HG03064 (cell line): ENCODE measurements around the gene HMGCR.
"Not testable (repeated sequence)": the region's sequence is repeated elsewhere in the genome, so short reads cannot be mapped to it uniquely, and the experiment has no call there.

ENCODE experiments used
- ATAC-seq: cut with Tn5 transposase; IDR thresholded peaks from one replicate; pipeline ENCODE4 v1.9.1; 2021; ENCODE audit warnings: low read depth; ENCODE audit not compliant: unreplicated experiment

Gene HMGCR

GRCh38 chr5:75336615-75337336, at the start of gene HMGCR:
Gene HMGCR, plus strand, starts transcription at chr5:75337220. Its CDS starts 5,386 bp downstream, at chr5:75342606.
- ATAC-seq = peak; percentile 98

- ATAC-seq = not testable (repeated sequence)
These were observed 45.2 kb upstream of the HMGCR start for GRCh38 chr5:75291844-75292243.

- no peak for ATAC-seq
These were observed 36.9 kb upstream of the HMGCR start for GRCh38 chr5:75300084-75300483.

- ATAC-seq = no peak
These were observed 33.6 kb upstream of the HMGCR start for GRCh38 chr5:75303419-75303818.

GRCh38 chr5:75304486-75304885, 32.5 kb upstream of the HMGCR start:
- ATAC-seq = not testable (repeated sequence)

GRCh38 chr5:75306746-75307145, 30.3 kb upstream of the HMGCR start:
- no peak for ATAC-seq

GRCh38 chr5:75310212-75310611, 26.8 kb upstream of the HMGCR start:
- no peak for ATAC-seq

GRCh38 chr5:75319148-75319547, 17.9 kb upstream of the HMGCR start:
- ATAC-seq = not testable (repeated sequence)

GRCh38 chr5:75319638-75320037, 17.4 kb upstream of the HMGCR start:
- no peak for ATAC-seq

- ATAC-seq = no peak
These were observed 16.6 kb upstream of the HMGCR start for GRCh38 chr5:75320371-75320770.

GRCh38 chr5:75322066-75322465, 15.0 kb upstream of the HMGCR start:
- ATAC-seq = no peak

GRCh38 chr5:75324791-75325190, 12.2 kb upstream of the HMGCR start:
- ATAC-seq = no peak

- ATAC-seq = no peak
These were observed 11.8 kb upstream of the HMGCR start for GRCh38 chr5:75325242-75325641.

- no peak for ATAC-seq
These were observed 6.6 kb upstream of the HMGCR start for GRCh38 chr5:75330404-75330803.

- ATAC-seq = no peak
These were observed 5.6 kb upstream of the HMGCR start for GRCh38 chr5:75331095-75332090.

GRCh38 chr5:75333759-75334158, 3.3 kb upstream of the HMGCR start:
- not testable (repeated sequence) for ATAC-seq

- ATAC-seq = not testable (repeated sequence)
These were observed 2.6 kb upstream of the HMGCR start for GRCh38 chr5:75334413-75334812.

- no peak for ATAC-seq
These were observed 1.5 kb upstream of the HMGCR start for GRCh38 chr5:75335486-75335885.

GRCh38 chr5:75335952-75336614, 937 bp upstream of the HMGCR start:
- ATAC-seq = no peak

- ATAC-seq = peak; percentile 7
These were observed 474 bp downstream of the HMGCR start for GRCh38 chr5:75337366-75338021.
